Panc1 (cell line): ENCODE results near the gene SMAD6. TPM values are rescaled to one million over a fixed set of nuclear protein-coding genes. Genes with fewer than 3 reads are reported as not detected.

Source experiments
- ATAC-seq: fragments of 200-7000 bp; cut with Tn5 transposase; 2 replicates; pipeline ENCODE4 v1.9.1; 2020; ENCODE audit warnings: mild to moderate bottlenecking, moderate library complexity
- BruUV-seq: library from RNA; stranded (reverse); fragments of 400-500 nt; replicated peaks from 2 replicates; lab custom pipeline; 2021; lab: Mats Ljungman, UMichigan
- CTCF ChIA-PET: fragments of 300-600 bp; sonication (Branson Sonifier 250); formaldehyde crosslinking; loops from one replicate; lab custom pipeline; 2022; ENCODE audit warnings: antibody characterized with exemption; lab: Charles Lee
- POLR2A ChIA-PET: fragments of 300-600 bp; sonication (Branson Sonifier 250); formaldehyde crosslinking; loops from one replicate; lab custom pipeline; 2022; ENCODE audit warnings: antibody characterized with exemption; lab: Charles Lee
- DNase-seq: peaks from one replicate; pipeline ENCODE4 v3.0.0-alpha.2; 2010; ENCODE audit warnings: low read depth, low spot score
- H3K27ac ChIP-seq: 2 replicates; pipeline ENCODE4 v1.5.1; 2011; ENCODE audit warnings: mild to moderate bottlenecking, low read length, inconsistent platforms
- H3K27me3 ChIP-seq: fragments of 200-500 bp; sonication (Bioruptor generic); 2 replicates; pipeline ENCODE4 v1.6.0; 2014; ENCODE audit warnings: low read length, inconsistent platforms; ENCODE audit not compliant: control insufficient read depth, insufficient read depth
- H3K36me3 ChIP-seq: fragments of 200-500 bp; sonication (Bioruptor generic); 2 replicates; pipeline ENCODE4 v1.5.1; 2014; ENCODE audit warnings: inconsistent platforms, mild to moderate bottlenecking, low read length, moderate library complexity; ENCODE audit not compliant: control insufficient read depth, insufficient read depth
- H3K4me1 ChIP-seq: 2 replicates; pipeline ENCODE4 v1.5.1; 2011; ENCODE audit warnings: inconsistent platforms, mild to moderate bottlenecking, low read length, moderate library complexity; ENCODE audit not compliant: control insufficient read depth, insufficient read depth
- H3K4me3 ChIP-seq, 2 experiments: 2 replicates each; pipeline ENCODE4 v1.5.1; 2011 to 2012; ENCODE audit warnings: low read depth in 2 of 2, low read length in 2 of 2, mild to moderate bottlenecking in 2 of 2, inconsistent platforms in 1 of 2, moderate library complexity in 1 of 2
- H3K9me3 ChIP-seq: fragments of 200-500 bp; sonication (Bioruptor generic); 2 replicates; pipeline ENCODE4 v1.5.1; 2014; ENCODE audit warnings: low read depth, mild to moderate bottlenecking, inconsistent platforms, low read length, moderate library complexity; ENCODE audit not compliant: control insufficient read depth, insufficient read depth
- CTCF ChIP-seq: fragments of 450-650 bp; IDR thresholded peaks from 2 replicates; pipeline ENCODE4 v1.5.1; 2017; ENCODE audit warnings: mild to moderate bottlenecking
- POLR2AphosphoS5 ChIP-seq: IDR thresholded peaks from 2 replicates; pipeline ENCODE4 v1.6.1; 2012; ENCODE audit warnings: mild to moderate bottlenecking, low read depth, low read length, moderate library complexity
- SIN3A ChIP-seq: IDR thresholded peaks from 2 replicates; pipeline ENCODE4 v1.6.1; 2012; ENCODE audit warnings: low read depth, mild to moderate bottlenecking, low read length, moderate library complexity, borderline replicate concordance; ENCODE audit not compliant: insufficient read depth
- TCF7L2 ChIP-seq: IDR thresholded peaks from 2 replicates; pipeline ENCODE4 v1.6.1; 2011; ENCODE audit warnings: mild to moderate bottlenecking, low read depth, low read length, inconsistent platforms
- in situ Hi-C: cut with HindIII; loops from 2 replicates; pipeline ENCODE4 v1.10.0; 2016; ENCODE audit warnings: low sequenced_read_pairs, low pct_unique_long_range_greater_than_20kb
- intact Hi-C: fragments of 100-400 bp; cut with micrococcal nuclease; formaldehyde crosslinking; loops from one replicate; pipeline ENCODE4 v1.10.0; 2022; ENCODE audit not compliant: unreplicated experiment
- total RNA-seq: library from RNA; stranded (reverse); gene quantifications from one replicate; pipeline ENCODE4 v1.2.1, GENCODE V29; 2021; ENCODE audit not compliant: unreplicated experiment
- TF ChIP-seq, protein P1 (sequence below), 2 experiments: IDR thresholded peaks; 2 replicates each; pipeline ENCODE4 v1.6.1; 2011 to 2012; ENCODE audit warnings: low read depth in 2 of 2, control low read depth in 1 of 2, low read length in 1 of 2, mild to moderate bottlenecking in 1 of 2, moderate library complexity in 1 of 2; ENCODE audit not compliant: insufficient read depth in 1 of 2

Gene SMAD6
- total RNA-seq, 1 experiment from 2014 or later = 45.9 TPM

DNA sequence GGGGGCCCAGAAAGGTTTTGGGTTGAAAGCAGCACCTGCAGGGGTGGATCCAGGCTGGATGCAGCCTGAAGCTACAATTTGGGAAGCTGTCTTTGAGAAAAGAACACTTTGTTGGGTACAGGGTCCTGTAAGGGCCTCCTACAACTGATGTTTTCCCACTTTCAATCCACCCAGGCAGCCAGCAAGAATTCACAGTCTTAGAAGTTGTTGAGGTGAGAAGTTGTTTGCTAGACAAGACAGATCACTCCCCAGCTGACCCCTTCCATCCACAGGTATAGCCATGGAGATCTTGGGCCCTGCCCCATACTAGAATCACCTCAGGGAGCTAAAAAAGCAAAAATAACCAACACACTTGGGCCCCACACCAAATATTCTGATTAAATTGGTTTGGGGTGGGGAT is 10.3 kb upstream of the SMAD6 start:
- ChIA-PET POLR2A (no interaction called here), CTCF (no interaction called here)
- Histone ChIP-seq H3K27ac (no peak overlapping the region), H3K36me3 (no peaks in the 10 kb centered on the region), H3K4me3 (no peak overlapping the region), H3K27me3 (no peaks in the 10 kb centered on the region), H3K4me1 (no peaks in the 10 kb centered on the region), H3K9me3 (no peaks in the 10 kb centered on the region)
- intact Hi-C loops (no loop called here), in situ Hi-C loops (no loop called here)
- ATAC-seq (no peak), DNase-seq (no peak)
- TF ChIP-seq SIN3A (no peak), TCF7L2 (no peak), POLR2AphosphoS5 (no peak), CTCF (no peak)
- TF ChIP-seq, protein P1, sequence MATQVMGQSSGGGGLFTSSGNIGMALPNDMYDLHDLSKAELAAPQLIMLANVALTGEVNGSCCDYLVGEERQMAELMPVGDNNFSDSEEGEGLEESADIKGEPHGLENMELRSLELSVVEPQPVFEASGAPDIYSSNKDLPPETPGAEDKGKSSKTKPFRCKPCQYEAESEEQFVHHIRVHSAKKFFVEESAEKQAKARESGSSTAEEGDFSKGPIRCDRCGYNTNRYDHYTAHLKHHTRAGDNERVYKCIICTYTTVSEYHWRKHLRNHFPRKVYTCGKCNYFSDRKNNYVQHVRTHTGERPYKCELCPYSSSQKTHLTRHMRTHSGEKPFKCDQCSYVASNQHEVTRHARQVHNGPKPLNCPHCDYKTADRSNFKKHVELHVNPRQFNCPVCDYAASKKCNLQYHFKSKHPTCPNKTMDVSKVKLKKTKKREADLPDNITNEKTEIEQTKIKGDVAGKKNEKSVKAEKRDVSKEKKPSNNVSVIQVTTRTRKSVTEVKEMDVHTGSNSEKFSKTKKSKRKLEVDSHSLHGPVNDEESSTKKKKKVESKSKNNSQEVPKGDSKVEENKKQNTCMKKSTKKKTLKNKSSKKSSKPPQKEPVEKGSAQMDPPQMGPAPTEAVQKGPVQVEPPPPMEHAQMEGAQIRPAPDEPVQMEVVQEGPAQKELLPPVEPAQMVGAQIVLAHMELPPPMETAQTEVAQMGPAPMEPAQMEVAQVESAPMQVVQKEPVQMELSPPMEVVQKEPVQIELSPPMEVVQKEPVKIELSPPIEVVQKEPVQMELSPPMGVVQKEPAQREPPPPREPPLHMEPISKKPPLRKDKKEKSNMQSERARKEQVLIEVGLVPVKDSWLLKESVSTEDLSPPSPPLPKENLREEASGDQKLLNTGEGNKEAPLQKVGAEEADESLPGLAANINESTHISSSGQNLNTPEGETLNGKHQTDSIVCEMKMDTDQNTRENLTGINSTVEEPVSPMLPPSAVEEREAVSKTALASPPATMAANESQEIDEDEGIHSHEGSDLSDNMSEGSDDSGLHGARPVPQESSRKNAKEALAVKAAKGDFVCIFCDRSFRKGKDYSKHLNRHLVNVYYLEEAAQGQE (IDR thresholded peaks at IDR 0.05; ENCODE audit: insufficient read depth in 1 of 2, low read depth in 2 of 2, low read length in 1 of 2) = no peak
- no TSS peak for BruUV-seq

- no peak for DNase-seq
- ChIA-PET CTCF (no interaction called here), POLR2A (no interaction called here)
- H3K36me3 ChIP-seq = no peaks in the 10 kb centered on the region
- no peaks in the 10 kb centered on the region for H3K4me1 ChIP-seq
- ATAC-seq = no peak
- no peaks in the 10 kb centered on the region for H3K27me3 ChIP-seq
- in situ Hi-C loops (no loop called here), intact Hi-C loops (no loop called here)
- H3K4me3 ChIP-seq = no peak overlapping the region
- TF ChIP-seq SIN3A (no peak), TCF7L2 (no peak), CTCF (no peak), POLR2AphosphoS5 (no peak)
- TF ChIP-seq, protein P1 (IDR thresholded peaks at IDR 0.05; ENCODE audit: insufficient read depth in 1 of 2, low read depth in 2 of 2, low read length in 1 of 2) = no peak
- H3K9me3 ChIP-seq = no peaks in the 10 kb centered on the region
- no TSS peak for BruUV-seq
- H3K27ac ChIP-seq = no peak overlapping the region
These were observed 9.6 kb upstream of the SMAD6 start for GRCh38 chr15:66692391-66692790.
